Liver (tissue), 9 donors: ENCODE results near the gene NKD1. TPM values are rescaled to one million over a fixed set of nuclear protein-coding genes. Genes with fewer than 3 reads are reported as not detected.

Experiments
- DNase-seq: peaks from one replicate; pipeline ENCODE4 v3.0.0-alpha.2; 2017; ENCODE audit warnings: low spot score
- H3K27ac ChIP-seq, 2 donors: one replicate each; pipeline ENCODE4 v1.7.0; 2013; ENCODE audit warnings: inconsistent platforms in 2 of 2, low read length in 2 of 2, control low read depth in 1 of 2, low read depth in 1 of 2, mild to moderate bottlenecking in 1 of 2
- H3K27me3 ChIP-seq, 4 donors: one replicate each; pipeline versions ENCODE4 v1.6.1 to v1.7.0; 2013; ENCODE audit warnings: low read length in 3 of 4, inconsistent platforms in 1 of 4, mild to moderate bottlenecking in 1 of 4, moderate library complexity in 1 of 4; ENCODE audit not compliant: control insufficient read depth in 4 of 4, insufficient read depth in 4 of 4
- H3K36me3 ChIP-seq, 4 donors: one replicate each; pipeline versions ENCODE4 v1.6.1 to v1.7.0; 2013; ENCODE audit warnings: low read length in 3 of 4, mild to moderate bottlenecking in 3 of 4, low read depth in 1 of 4, moderate library complexity in 1 of 4; ENCODE audit not compliant: control insufficient read depth in 4 of 4, insufficient read depth in 3 of 4
- H3K4me1 ChIP-seq, 4 donors: one replicate each; pipeline versions ENCODE4 v1.6.1 to v1.7.0; 2013; ENCODE audit warnings: low read length in 3 of 4, mild to moderate bottlenecking in 3 of 4, moderate library complexity in 1 of 4; ENCODE audit not compliant: control insufficient read depth in 4 of 4, insufficient read depth in 4 of 4
- H3K4me3 ChIP-seq, 3 donors: one replicate each; pipeline versions ENCODE4 v1.6.1 to v1.7.0; 2013; ENCODE audit warnings: low read length in 3 of 3, control low read depth in 1 of 3, low read depth in 1 of 3, mild to moderate bottlenecking in 1 of 3
- H3K9ac ChIP-seq, 2 donors: one replicate each; pipeline ENCODE4 v1.7.0; 2013; ENCODE audit warnings: low read length in 2 of 2, mild to moderate bottlenecking in 2 of 2, moderate library complexity in 2 of 2, control low read depth in 1 of 2, low read depth in 1 of 2
- H3K9me3 ChIP-seq, 4 donors: one replicate each; pipeline versions ENCODE4 v1.6.1 to v1.7.0; 2013; ENCODE audit warnings: low read length in 3 of 4; ENCODE audit not compliant: control insufficient read depth in 4 of 4
- ATF3 ChIP-seq: IDR thresholded peaks from 2 replicates; pipeline ENCODE4 v1.6.1; 2016; ENCODE audit warnings: antibody characterized with exemption
- CTCF ChIP-seq: fragments of 150-350 bp; IDR thresholded peaks from 2 replicates; pipeline ENCODE4 v1.5.1; 2017; ENCODE audit warnings: improper control_type of control experiment, low read depth, low read length; ENCODE audit not compliant: missing input control
- EGR1 ChIP-seq, 2 donors: IDR thresholded peaks; 2 replicates each; pipeline ENCODE4 v1.6.1; 2016 to 2018; ENCODE audit warnings: antibody characterized with exemption in 2 of 2, low read depth in 2 of 2
- FOXA1 ChIP-seq: IDR thresholded peaks from 2 replicates; pipeline ENCODE4 v1.6.1; 2016; ENCODE audit warnings: antibody characterized with exemption
- FOXA2 ChIP-seq: IDR thresholded peaks from 2 replicates; pipeline ENCODE4 v1.6.1; 2016; ENCODE audit warnings: antibody characterized with exemption
- GABPA ChIP-seq, 2 donors: IDR thresholded peaks in 1 of 2; conservative IDR thresholded peaks in 1 of 2; 2 replicates each; pipeline ENCODE4 v1.6.1; 2016; ENCODE audit warnings: antibody characterized with exemption in 2 of 2, mild to moderate bottlenecking in 1 of 2, moderate library complexity in 1 of 2
- HNF4A ChIP-seq, 2 donors: conservative IDR thresholded peaks; 2 replicates each; pipeline ENCODE4 v1.6.1; 2016; ENCODE audit warnings: antibody characterized with exemption in 2 of 2, mild to moderate bottlenecking in 2 of 2
- HNF4G ChIP-seq: IDR thresholded peaks from 2 replicates; pipeline ENCODE4 v1.6.1; 2016; ENCODE audit warnings: antibody characterized with exemption
- JUND ChIP-seq, 2 donors: IDR thresholded peaks; 2 replicates each; pipeline ENCODE4 v1.6.1; 2016; ENCODE audit warnings: antibody characterized with exemption in 2 of 2
- MAX ChIP-seq: IDR thresholded peaks from 2 replicates; pipeline ENCODE4 v1.6.1; 2016; ENCODE audit warnings: antibody characterized with exemption
- NR2F2 ChIP-seq: IDR thresholded peaks from 2 replicates; pipeline ENCODE4 v1.6.1; 2016; ENCODE audit warnings: antibody characterized with exemption
- RAD21 ChIP-seq, 2 donors: IDR thresholded peaks; 2 replicates each; pipeline ENCODE4 v1.6.1; 2016; ENCODE audit warnings: antibody characterized with exemption in 2 of 2, mild to moderate bottlenecking in 2 of 2
- RXRA ChIP-seq, 2 donors: IDR thresholded peaks; 2 replicates each; pipeline ENCODE4 v1.6.1; 2017 to 2018; ENCODE audit warnings: antibody characterized with exemption in 2 of 2, mild to moderate bottlenecking in 1 of 2
- SP1 ChIP-seq: IDR thresholded peaks from 2 replicates; pipeline ENCODE4 v1.6.1; 2018; ENCODE audit warnings: antibody characterized with exemption, mild to moderate bottlenecking
- TAF1 ChIP-seq: conservative IDR thresholded peaks from 2 replicates; pipeline ENCODE4 v1.6.1; 2016; ENCODE audit warnings: antibody characterized with exemption, mild to moderate bottlenecking
- YY1 ChIP-seq: IDR thresholded peaks from 2 replicates; pipeline ENCODE4 v1.6.1; 2016; ENCODE audit warnings: antibody characterized with exemption, mild to moderate bottlenecking
- ZBTB33 ChIP-seq: IDR thresholded peaks from 2 replicates; pipeline ENCODE4 v1.6.1; 2016; ENCODE audit warnings: antibody characterized with exemption
- WGBS: extraction: QIAGEN DNeasy Blood & Tissue Kit; methylation state at CpG from one replicate; pipeline ENCODE4 v1.1.7; 2013; 5-methylcytosine and 5-hydroxymethylcytosine counted together
- polyA plus RNA-seq, 2 donors: library from polyadenylated mRNA; stranded (reverse) in 1 of 2; unstranded in 1 of 2; fragments of 200-250 nt in 1 of 2; fragments of >200 nt in 1 of 2; fragmentation: Nextera tagmentation in 1 of 2; extraction: Ambion mirVana in 1 of 2; gene quantifications; one replicate each; pipeline versions ENCODE4 v1.2.1 to v1.2.3, GENCODE V29; 2013 to 2015
- total RNA-seq, 2 donors: library from RNA; depleted of rRNA; stranded (reverse); fragments of >200 nt; gene quantifications; one replicate each; pipeline ENCODE4 v1.2.3, GENCODE V29; 2014
- donor health status: healthy.
- donor health status: healthy.
- donor health status: healthy.
- donor health status: healthy.
- donor health status: healthy.

Gene NKD1
- total and polyA plus RNA-seq, 4 donors, result 0.28 to 3.5 (median 0.85) TPM

- 95% methylated on average over 14 of the region's 14 CpGs for WGBS
- Histone ChIP-seq H3K9me3 (no peaks in the 10 kb centered on the region), H3K4me3 (no peak overlapping the region), H3K9ac (no peak overlapping the region), H3K27ac (no peak overlapping the region), H3K4me1 (no peaks in the 10 kb centered on the region), H3K27me3 (no peaks in the 10 kb centered on the region), H3K36me3 (no peaks in the 10 kb centered on the region)
- TF ChIP-seq FOXA1, result no peak
- no peak for TF ChIP-seq SP1
- TF ChIP-seq MAX, result no peak
- TF ChIP-seq HNF4G, result no peak
- TF ChIP-seq CTCF, result no peak
- no peak for TF ChIP-seq ZBTB33
- no peak for DNase-seq
Observed at GRCh38 chr16:50607970-50608557, 59.9 kb downstream of the NKD1 start.

GRCh38 chr16:50609049-50609448, 60.9 kb downstream of the NKD1 start:
- Histone ChIP-seq H3K9ac (no peak overlapping the region), H3K27me3 (no peaks in the 10 kb centered on the region), H3K36me3 (no peaks in the 10 kb centered on the region), H3K27ac (no peak overlapping the region), H3K4me1 (no peaks in the 10 kb centered on the region), H3K9me3 (no peaks in the 10 kb centered on the region), H3K4me3 (no peak overlapping the region)
- DNase-seq, result no peak
- WGBS, result 92% methylated on average over 7 of the region's 7 CpGs
- no peak for TF ChIP-seq CTCF
- TF ChIP-seq ZBTB33, result no peak
- no peak for TF ChIP-seq NR2F2
- TF ChIP-seq ATF3, result no peak
- no peak for TF ChIP-seq FOXA1
- TF ChIP-seq RAD21 (IDR thresholded peaks at IDR 0.05), result no peak
- no peak for TF ChIP-seq RXRA (IDR thresholded peaks at IDR 0.05)
- TF ChIP-seq YY1, result no peak
- no peak for TF ChIP-seq HNF4A (conservative IDR thresholded peaks at IDR 0.05)
- TF ChIP-seq SP1, result no peak
- no peak for TF ChIP-seq MAX
- TF ChIP-seq FOXA2, result no peak
- no peak for TF ChIP-seq HNF4G
- no peak for TF ChIP-seq EGR1 (IDR thresholded peaks at IDR 0.05; ENCODE audit: low read depth in 2 of 2)
- no peak for TF ChIP-seq TAF1
- TF ChIP-seq JUND (IDR thresholded peaks at IDR 0.05), result no peak
- TF ChIP-seq GABPA (IDR thresholded peaks at IDR 0.05 in 1 of 2, conservative IDR thresholded peaks at IDR 0.05 in 1 of 2), result no peak
